ENCODE data around the gene ENTPD8.

GRCh38 chr9:137463931-137464290 lies 22.8 kb upstream of the ENTPD8 start:
- TF ChIP-seq POLR2A (IDR thresholded peaks at IDR 0.05; ENCODE audit: low read depth, low read length) = no peak
- no peak for TF ChIP-seq POLR2AphosphoS5 (IDR thresholded peaks at IDR 0.05; ENCODE audit: low read depth, low read length)
- no peak for TF ChIP-seq TAF1 (IDR thresholded peaks at IDR 0.05; ENCODE audit: borderline replicate concordance, low read depth, low read length)

Measured in GM12892 (cell line).